Vagina (tissue), 2 donors: ENCODE measurements around the gene KCTD17.

Experiments used
- CTCF ChIP-seq, 3 experiments: fragments of 450-650 bp in 2 of 3; fragments of 200-600 bp in 1 of 3; sonication (generic) in 1 of 3; IDR thresholded peaks; one replicate each; pipeline ENCODE4 v1.5.1; 2017 to 2019; ENCODE audit warnings: antibody characterized with exemption in 3 of 3, mild to moderate bottlenecking in 2 of 3, moderate library complexity in 2 of 3
- POLR2A ChIP-seq, 2 donors: fragments of 450-650 bp; IDR thresholded peaks; one replicate each; pipeline ENCODE4 v1.6.1; 2017; ENCODE audit warnings: antibody characterized with exemption in 2 of 2, mild to moderate bottlenecking in 2 of 2, moderate library complexity in 2 of 2

GRCh38 chr22:37036655-37037377 lies 14.7 kb upstream of the KCTD17 start:
- TF ChIP-seq CTCF (IDR thresholded peaks at IDR 0.05) (no peak), POLR2A (IDR thresholded peaks at IDR 0.05) (no peak)
